GM18861 (cell line): ENCODE results near the gene RBM48.
"Not testable (repeated sequence)": the region's sequence is repeated elsewhere in the genome, so short reads cannot be mapped to it uniquely, and the experiment has no call there.

Experiments used
- ATAC-seq: cut with Tn5 transposase; IDR thresholded peaks from one replicate; pipeline ENCODE4 v1.9.1; 2021; ENCODE audit not compliant: unreplicated experiment

Gene RBM48

DNA sequence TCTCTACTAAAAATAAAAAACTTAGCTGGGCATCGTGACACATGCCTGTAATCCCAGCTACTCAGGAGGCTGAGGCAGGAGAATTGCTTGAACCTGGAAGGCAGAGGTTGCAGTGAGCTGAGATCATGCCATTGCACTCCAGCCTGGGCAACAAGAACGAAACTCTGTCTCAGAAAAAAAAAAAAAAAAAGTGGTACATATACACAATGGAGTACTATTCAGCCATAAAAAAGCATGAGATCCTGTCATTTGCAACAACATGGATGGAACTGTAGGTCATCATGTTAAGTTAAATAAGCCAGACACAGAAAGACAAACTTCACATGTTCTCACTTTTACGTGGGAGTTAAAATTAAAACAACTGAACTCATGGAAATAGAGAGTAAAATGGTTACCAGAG, 14.9 kb downstream of the RBM48 start:
- not testable (repeated sequence) for ATAC-seq

- ATAC-seq, result not testable (repeated sequence)
Measured at GRCh38 chr7:92545116-92545515, 16.5 kb downstream of the RBM48 start.

DNA sequence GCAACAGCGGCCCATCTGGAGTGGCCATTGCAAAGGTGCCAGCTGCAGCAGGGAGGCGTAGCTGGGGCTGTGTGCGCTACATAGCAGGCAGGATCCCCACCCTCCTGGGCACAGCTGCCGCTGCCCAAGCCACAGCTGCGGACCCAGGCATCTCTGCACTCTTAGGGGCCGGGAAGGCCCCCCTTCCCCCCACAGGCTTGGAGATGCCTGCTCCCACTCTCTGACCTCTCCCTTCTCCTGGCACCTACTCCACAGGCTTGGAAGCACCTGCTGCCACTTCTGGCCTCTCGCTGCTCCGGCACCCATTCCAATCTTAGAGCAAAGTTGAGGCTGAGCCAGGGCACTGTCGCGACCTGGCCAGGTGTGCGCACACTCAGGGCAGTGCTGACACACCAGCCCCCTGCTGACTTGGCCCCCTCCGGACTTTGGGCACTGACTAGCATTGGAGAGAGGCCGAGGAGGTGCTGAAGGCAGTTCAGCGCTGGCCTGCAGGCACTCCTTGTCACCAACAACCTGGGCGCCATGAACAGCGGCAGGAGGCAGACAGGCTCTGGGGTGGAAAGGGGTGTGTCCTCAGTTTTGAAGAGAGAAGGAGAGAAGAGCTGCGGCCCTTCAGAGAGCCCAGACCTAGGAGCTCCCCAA, 18.4 kb downstream of the RBM48 start:
- ATAC-seq, result no peak

DNA sequence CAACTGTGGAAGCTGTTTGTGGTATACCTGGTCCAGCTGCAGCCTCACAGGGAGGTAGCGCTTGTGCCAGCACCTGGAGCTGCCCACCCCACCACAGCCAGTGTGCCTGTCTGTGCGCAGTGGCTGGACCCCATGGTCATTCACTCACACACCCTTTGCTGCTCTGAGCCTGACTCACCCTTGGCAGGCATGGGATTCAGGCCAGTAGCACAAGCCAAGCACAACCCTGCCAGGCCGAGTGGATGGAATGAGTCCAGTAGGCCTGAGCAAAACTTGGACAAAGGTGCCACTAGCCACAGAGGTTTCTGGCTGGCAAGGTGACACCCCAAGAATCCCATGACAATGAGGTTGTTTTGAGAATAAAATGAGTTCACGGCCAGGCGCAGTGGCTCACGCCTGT, 19.0 kb downstream of the RBM48 start:
- no peak for ATAC-seq

DNA sequence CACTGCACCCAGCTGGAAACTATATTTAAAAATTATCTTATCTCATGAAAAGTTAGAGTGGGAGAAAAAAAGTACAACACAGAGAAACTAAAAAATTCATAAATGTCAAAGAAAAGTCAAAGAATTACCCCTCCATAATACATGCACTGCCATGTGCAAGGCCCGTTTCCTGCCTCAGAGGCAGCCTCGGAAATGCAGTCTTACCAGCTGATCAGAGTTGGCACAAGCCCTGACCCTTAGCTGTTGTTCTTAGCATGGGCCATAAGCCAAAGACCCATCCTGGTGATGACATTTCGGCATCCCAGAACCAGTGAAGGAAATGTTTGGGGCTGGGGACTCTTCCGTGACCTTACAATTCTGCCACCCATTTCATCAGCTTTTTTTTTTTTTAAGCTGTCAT, 21.6 kb downstream of the RBM48 start:
- ATAC-seq, result no peak

- ATAC-seq, result no peak
Measured at GRCh38 chr7:92557249-92557648, 28.7 kb downstream of the RBM48 start.

DNA sequence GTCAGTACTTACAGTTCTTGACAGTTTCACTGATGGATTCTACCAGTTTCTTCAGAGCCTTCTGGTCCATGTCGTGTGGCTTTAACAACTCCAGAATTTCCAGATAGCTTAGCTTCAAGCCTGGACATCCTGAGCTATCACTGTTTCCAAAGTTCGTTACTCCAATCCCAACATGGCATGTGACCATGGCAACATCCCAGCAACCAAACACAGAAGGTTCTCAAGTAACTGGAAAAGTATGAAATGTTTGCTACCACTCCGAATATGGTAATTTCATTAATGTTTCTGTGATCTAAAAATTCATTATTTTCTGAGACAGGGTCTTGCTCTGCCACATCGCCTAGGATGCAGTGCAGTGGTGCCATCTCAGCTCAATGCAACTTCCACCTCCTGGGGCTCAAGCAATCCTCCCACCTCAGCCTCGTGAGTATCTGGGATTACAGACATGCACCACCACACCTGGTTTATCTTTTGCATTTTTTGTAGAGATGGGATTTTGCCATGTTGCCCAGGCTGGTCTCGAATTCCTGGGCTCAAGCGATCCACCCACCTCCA, 29.3 kb downstream of the RBM48 start:
- no peak for ATAC-seq

GRCh38 chr7:92560602-92561001, 32.0 kb downstream of the RBM48 start:
- ATAC-seq, result no peak

DNA sequence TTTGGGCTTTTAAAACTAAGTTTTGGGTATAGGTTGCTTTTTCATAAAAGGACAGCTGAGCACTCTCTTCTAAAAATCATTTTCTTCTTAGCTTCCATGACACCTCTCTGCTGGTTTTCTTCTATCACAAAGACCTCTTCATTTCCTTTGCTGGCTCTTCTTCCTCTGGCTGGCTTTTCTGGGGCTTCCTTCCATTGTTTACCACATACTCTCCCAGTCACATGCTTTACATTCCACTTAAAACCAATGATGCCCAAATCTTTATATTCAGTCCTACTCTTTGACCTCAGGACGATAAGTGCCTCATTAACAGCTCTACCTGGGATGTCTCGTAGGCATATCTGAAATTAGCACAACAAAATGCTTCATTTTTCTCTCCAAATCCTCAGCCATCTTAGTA, 34.8 kb downstream of the RBM48 start:
- ATAC-seq, result no peak

GRCh38 chr7:92567460-92567859, 38.9 kb downstream of the RBM48 start:
- no peak for ATAC-seq

DNA sequence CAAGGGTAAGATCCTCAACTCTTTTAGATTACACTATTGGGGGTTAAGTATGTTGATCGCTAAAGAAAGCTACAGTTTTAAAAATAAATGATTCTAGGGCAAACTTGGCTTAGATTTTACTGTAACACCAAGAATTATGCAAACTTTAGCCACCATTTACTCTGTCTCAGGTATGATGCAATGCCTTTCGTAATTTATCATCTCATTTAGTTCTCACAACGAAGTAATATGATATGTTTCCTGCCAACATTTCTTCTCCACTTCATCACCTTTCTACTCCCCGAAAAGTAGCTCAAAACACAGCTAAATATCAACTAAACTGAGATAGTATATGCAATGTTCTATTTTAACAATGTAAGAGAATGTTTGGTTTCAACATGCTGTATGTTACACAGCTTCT, 40.5 kb downstream of the RBM48 start:
- no peak for ATAC-seq

DNA sequence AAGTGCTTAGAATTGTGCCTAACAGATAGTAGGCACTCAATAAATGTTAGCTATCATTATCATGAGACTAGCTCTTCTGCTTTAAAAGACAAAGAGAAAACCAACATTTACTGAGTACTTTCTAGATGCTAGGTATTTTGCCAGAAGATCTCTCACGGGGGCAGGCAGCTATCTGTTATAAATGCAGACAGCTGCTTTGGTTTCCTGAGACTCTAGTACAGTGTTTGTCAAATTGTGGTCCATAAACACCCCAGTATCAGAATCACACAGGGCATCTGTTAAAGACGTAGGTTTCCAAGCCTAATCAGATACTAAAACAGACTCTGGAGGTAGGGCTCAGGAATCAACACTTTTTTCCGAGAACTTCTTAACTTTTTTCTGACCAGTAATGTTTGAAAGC, 47.7 kb downstream of the RBM48 start:
- no peak for ATAC-seq

GRCh38 chr7:92582948-92583347, 54.4 kb downstream of the RBM48 start:
- no peak for ATAC-seq

GRCh38 chr7:92584953-92585352, 56.4 kb downstream of the RBM48 start:
- ATAC-seq, result no peak

GRCh38 chr7:92586403-92586802, 57.8 kb downstream of the RBM48 start:
- ATAC-seq, result no peak

GRCh38 chr7:92586841-92587240, 58.2 kb downstream of the RBM48 start:
- ATAC-seq, result no peak
